Large intestine (tissue), 3 donors: Measurements from ENCODE around the gene GALNT18. TPM values are rescaled to one million over a fixed set of nuclear protein-coding genes. Genes with fewer than 3 reads are reported as not detected.

Experiments
- DNase-seq, 2 donors: peaks; one replicate each; pipeline versions ENCODE4 v3.0.0 to v3.0.0-alpha.2; 2013
- H3K27ac ChIP-seq: one replicate; pipeline ENCODE4 v1.5.1; 2013; ENCODE audit warnings: low read length
- H3K27me3 ChIP-seq: 2 replicates; pipeline ENCODE4 v1.6.1; 2013; ENCODE audit warnings: low read length; ENCODE audit not compliant: control insufficient read depth, insufficient read depth
- H3K36me3 ChIP-seq: 2 replicates; pipeline ENCODE4 v1.6.1; 2013; ENCODE audit warnings: low read length; ENCODE audit not compliant: control insufficient read depth, insufficient read depth
- H3K4me1 ChIP-seq: one replicate; pipeline ENCODE4 v1.6.1; 2013; ENCODE audit warnings: low read length; ENCODE audit not compliant: control insufficient read depth, insufficient read depth
- H3K4me3 ChIP-seq: one replicate; pipeline ENCODE4 v1.5.1; 2013; ENCODE audit warnings: low read length
- H3K9me3 ChIP-seq: one replicate; pipeline ENCODE4 v1.6.1; 2013; ENCODE audit warnings: mild to moderate bottlenecking, low read depth, low read length, moderate library complexity; ENCODE audit not compliant: control insufficient read depth
- WGBS: methylation state at CpG from one replicate; pipeline ENCODE4 v1.1.5; 2013; ENCODE audit warnings: low lambda C conversion rate; ENCODE audit not compliant: insufficient coverage; 5-methylcytosine and 5-hydroxymethylcytosine counted together
- polyA plus RNA-seq: library from polyadenylated mRNA; unstranded; fragments of 120-200 nt; gene quantifications from one replicate; pipeline ENCODE4 v1.2.1, GENCODE V29; 2013

Gene GALNT18
- polyA plus RNA-seq, 1 donor = 3.7 TPM

- DNase-seq = no peak
- H3K9me3 ChIP-seq = no peaks in the 10 kb centered on the region
- no peaks in the 10 kb centered on the region for H3K36me3 ChIP-seq
- H3K27me3 ChIP-seq = peaks cover 10% of the 10 kb centered on the region
- no peak overlapping the region for H3K4me3 ChIP-seq
- no CpG with 5 or more reads among the region's 2 CpGs for WGBS
- H3K4me1 ChIP-seq = no peaks in the 10 kb centered on the region
- H3K27ac ChIP-seq = no peak overlapping the region
Observed at GRCh38 chr11:11472106-11472505, 149.7 kb downstream of the GALNT18 start.

GRCh38 chr11:11471201-11471600 lies 150.6 kb downstream of the GALNT18 start:
- no peak for DNase-seq
- H3K27ac ChIP-seq = no peak overlapping the region
- H3K4me1 ChIP-seq = no peaks in the 10 kb centered on the region
- no CpG with 5 or more reads among the region's 4 CpGs for WGBS
- peaks cover 5% of the 10 kb centered on the region for H3K27me3 ChIP-seq
- no peak overlapping the region for H3K4me3 ChIP-seq
- no peaks in the 10 kb centered on the region for H3K36me3 ChIP-seq
- no peaks in the 10 kb centered on the region for H3K9me3 ChIP-seq

GRCh38 chr11:11468954-11469353 lies 152.9 kb downstream of the GALNT18 start:
- DNase-seq = no peak
- no peak overlapping the region for H3K4me3 ChIP-seq
- H3K27ac ChIP-seq = no peak overlapping the region

GRCh38 chr11:11467312-11467711 lies 154.5 kb downstream of the GALNT18 start:
- H3K4me3 ChIP-seq = no peak overlapping the region
- no CpG with 5 or more reads among the region's 4 CpGs for WGBS
- H3K27ac ChIP-seq = no peak overlapping the region
- H3K36me3 ChIP-seq = no peaks in the 10 kb centered on the region
- no peaks in the 10 kb centered on the region for H3K4me1 ChIP-seq
- DNase-seq = no peak
- no peaks in the 10 kb centered on the region for H3K9me3 ChIP-seq
- no peaks in the 10 kb centered on the region for H3K27me3 ChIP-seq

More at GRCh38 chr11:11468954-11469353, 152.9 kb downstream of the GALNT18 start:
- H3K4me1 ChIP-seq = no peaks in the 10 kb centered on the region
- no CpG with 5 or more reads among the region's 6 CpGs for WGBS
- no peaks in the 10 kb centered on the region for H3K27me3 ChIP-seq
- no peaks in the 10 kb centered on the region for H3K9me3 ChIP-seq
- H3K36me3 ChIP-seq = no peaks in the 10 kb centered on the region

- Histone ChIP-seq H3K9me3 (no peaks in the 10 kb centered on the region), H3K27ac (no peak overlapping the region), H3K27me3 (peaks cover 4% of the 10 kb centered on the region), H3K36me3 (no peaks in the 10 kb centered on the region), H3K4me1 (no peaks in the 10 kb centered on the region), H3K4me3 (no peak overlapping the region)
- DNase-seq = no peak
- no CpG with 5 or more reads among the region's 2 CpGs for WGBS
Observed at GRCh38 chr11:11464555-11464954, 157.2 kb downstream of the GALNT18 start.

GRCh38 chr11:11463405-11463804 lies 158.4 kb downstream of the GALNT18 start:
- H3K4me3 ChIP-seq = no peak overlapping the region
- H3K36me3 ChIP-seq = no peaks in the 10 kb centered on the region
- no CpG with 5 or more reads among the region's 10 CpGs for WGBS
- H3K9me3 ChIP-seq = no peaks in the 10 kb centered on the region
- no peak overlapping the region for H3K27ac ChIP-seq
- H3K4me1 ChIP-seq = no peaks in the 10 kb centered on the region
- no peak for DNase-seq
- H3K27me3 ChIP-seq = peaks cover 6% of the 10 kb centered on the region

- WGBS = no CpG with 5 or more reads among the region's 10 CpGs
- H3K4me1 ChIP-seq = no peaks in the 10 kb centered on the region
- DNase-seq = no peak
Observed at GRCh38 chr11:11461473-11461872, 160.3 kb downstream of the GALNT18 start.

GRCh38 chr11:11459578-11459977 lies 162.2 kb downstream of the GALNT18 start:
- Histone ChIP-seq H3K27me3 (peaks cover 6% of the 10 kb centered on the region), H3K36me3 (no peaks in the 10 kb centered on the region), H3K9me3 (no peaks in the 10 kb centered on the region), H3K27ac (no peak overlapping the region), H3K4me1 (no peaks in the 10 kb centered on the region), H3K4me3 (no peak overlapping the region)
- no CpG with 5 or more reads among the region's 3 CpGs for WGBS
- no peak for DNase-seq

More at GRCh38 chr11:11461473-11461872, 160.3 kb downstream of the GALNT18 start:
- H3K27me3 ChIP-seq = peaks cover 6% of the 10 kb centered on the region
- H3K9me3 ChIP-seq = no peaks in the 10 kb centered on the region
- H3K4me3 ChIP-seq = no peak overlapping the region
- no peak overlapping the region for H3K27ac ChIP-seq
- H3K36me3 ChIP-seq = no peaks in the 10 kb centered on the region

- no peak overlapping the region for H3K4me3 ChIP-seq
- no peaks in the 10 kb centered on the region for H3K9me3 ChIP-seq
- DNase-seq = no peak
- H3K4me1 ChIP-seq = no peaks in the 10 kb centered on the region
- H3K27ac ChIP-seq = no peak overlapping the region
- no peaks in the 10 kb centered on the region for H3K36me3 ChIP-seq
- H3K27me3 ChIP-seq = peaks cover 6% of the 10 kb centered on the region
- WGBS = no CpG with 5 or more reads among the region's 9 CpGs
Observed at GRCh38 chr11:11458485-11458884, 163.3 kb downstream of the GALNT18 start.

- peaks cover 6% of the 10 kb centered on the region for H3K27me3 ChIP-seq
- H3K9me3 ChIP-seq = no peaks in the 10 kb centered on the region
- no peaks in the 10 kb centered on the region for H3K36me3 ChIP-seq
- H3K27ac ChIP-seq = no peak overlapping the region
- no peaks in the 10 kb centered on the region for H3K4me1 ChIP-seq
- H3K4me3 ChIP-seq = no peak overlapping the region
- WGBS = 100% methylated on average over 4 of the region's 5 CpGs
- no peak for DNase-seq
Observed at GRCh38 chr11:11458001-11458400, 163.8 kb downstream of the GALNT18 start.

GRCh38 chr11:11456866-11457265 lies 164.9 kb downstream of the GALNT18 start:
- Histone ChIP-seq H3K27me3 (peaks cover 6% of the 10 kb centered on the region), H3K36me3 (no peaks in the 10 kb centered on the region), H3K4me3 (no peak overlapping the region), H3K27ac (no peak overlapping the region), H3K4me1 (no peaks in the 10 kb centered on the region), H3K9me3 (no peaks in the 10 kb centered on the region)
- no peak for DNase-seq
- WGBS = 100% methylated on average over 1 of the region's 3 CpGs
